ENCODE data around the gene IFNL1. TPM values are rescaled to one million over a fixed set of nuclear protein-coding genes. Genes with fewer than 3 reads are reported as not detected.

The IFNL1 gene
- polyA plus RNA-seq, 2 of the 4 experiments (the other 2 are of a cell fraction), result not detected

GRCh38 chr19:39321832-39322176 is 25.6 kb downstream of the IFNL1 start:
- TF ChIP-seq SMC3 (IDR thresholded peaks at IDR 0.05) (no peak), E2F6 (IDR thresholded peaks at IDR 0.05; ENCODE audit: borderline replicate concordance, low read depth) (no peak), EHMT2 (IDR thresholded peaks at IDR 0.05; ENCODE audit: low read depth) (no peak), HOXB13 (CRISPR knock-in tag; IDR thresholded peaks at IDR 0.05; ENCODE audit: low read depth) (no peak), NPAS2 (CRISPR knock-in tag; IDR thresholded peaks at IDR 0.05; ENCODE audit: borderline replicate concordance) (no peak), HEYL (CRISPR knock-in tag; IDR thresholded peaks at IDR 0.05) (no peak), CBX2 (IDR thresholded peaks at IDR 0.05; ENCODE audit: borderline replicate concordance, low read depth) (no peak), EP300 (IDR thresholded peaks at IDR 0.05) (no peak), MAX (IDR thresholded peaks at IDR 0.05) (no peak), CTCF (IDR thresholded peaks at IDR 0.05) (no peak), RARB (CRISPR knock-in tag; IDR thresholded peaks at IDR 0.05) (no peak)
- TF ChIP-seq, protein P1, sequence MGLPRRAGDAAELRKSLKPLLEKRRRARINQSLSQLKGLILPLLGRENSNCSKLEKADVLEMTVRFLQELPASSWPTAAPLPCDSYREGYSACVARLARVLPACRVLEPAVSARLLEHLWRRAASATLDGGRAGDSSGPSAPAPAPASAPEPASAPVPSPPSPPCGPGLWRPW (IDR thresholded peaks at IDR 0.05), result no peak
- TF ChIP-seq, protein P2, sequence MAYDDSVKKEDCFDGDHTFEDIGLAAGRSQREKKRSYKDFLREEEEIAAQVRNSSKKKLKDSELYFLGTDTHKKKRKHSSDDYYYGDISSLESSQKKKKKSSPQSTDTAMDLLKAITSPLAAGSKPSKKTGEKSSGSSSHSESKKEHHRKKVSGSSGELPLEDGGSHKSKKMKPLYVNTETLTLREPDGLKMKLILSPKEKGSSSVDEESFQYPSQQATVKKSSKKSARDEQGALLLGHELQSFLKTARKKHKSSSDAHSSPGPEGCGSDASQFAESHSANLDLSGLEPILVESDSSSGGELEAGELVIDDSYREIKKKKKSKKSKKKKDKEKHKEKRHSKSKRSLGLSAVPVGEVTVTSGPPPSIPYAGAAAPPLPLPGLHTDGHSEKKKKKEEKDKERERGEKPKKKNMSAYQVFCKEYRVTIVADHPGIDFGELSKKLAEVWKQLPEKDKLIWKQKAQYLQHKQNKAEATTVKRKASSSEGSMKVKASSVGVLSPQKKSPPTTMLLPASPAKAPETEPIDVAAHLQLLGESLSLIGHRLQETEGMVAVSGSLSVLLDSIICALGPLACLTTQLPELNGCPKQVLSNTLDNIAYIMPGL (CRISPR knock-in tag; IDR thresholded peaks at IDR 0.05; ENCODE audit: borderline replicate concordance), result no peak
- H3K4me3 ChIP-seq, result no peak overlapping the region
- FAIRE-seq (peak; percentile 13), ATAC-seq (no peak), DNase-seq (ENCODE audit: low read depth in 1 of 2, low spot score in 1 of 2) (no peak)
- H3K4me1 ChIP-seq, result peaks cover 8% of the 10 kb centered on the region
- H3K4me2 ChIP-seq, result no peak overlapping the region
- no peak overlapping the region for H3K27ac ChIP-seq
- CTCF ChIA-PET, result interaction anchor here (0.8 to 2.6 kb wide), 4 partner anchors 8 to 270 kb away, joined by 3 to 21 read pairs (median 14); no protein-coding TSS in a partner anchor
- POLR2A ChIA-PET, result interaction anchor here (0.7 kb wide), 1 partner anchor 70 kb away, joined by 3 read pairs; the partner anchor contains the start of gene MED29
- no peaks in the 10 kb centered on the region for H3K9me3 ChIP-seq

DNA sequence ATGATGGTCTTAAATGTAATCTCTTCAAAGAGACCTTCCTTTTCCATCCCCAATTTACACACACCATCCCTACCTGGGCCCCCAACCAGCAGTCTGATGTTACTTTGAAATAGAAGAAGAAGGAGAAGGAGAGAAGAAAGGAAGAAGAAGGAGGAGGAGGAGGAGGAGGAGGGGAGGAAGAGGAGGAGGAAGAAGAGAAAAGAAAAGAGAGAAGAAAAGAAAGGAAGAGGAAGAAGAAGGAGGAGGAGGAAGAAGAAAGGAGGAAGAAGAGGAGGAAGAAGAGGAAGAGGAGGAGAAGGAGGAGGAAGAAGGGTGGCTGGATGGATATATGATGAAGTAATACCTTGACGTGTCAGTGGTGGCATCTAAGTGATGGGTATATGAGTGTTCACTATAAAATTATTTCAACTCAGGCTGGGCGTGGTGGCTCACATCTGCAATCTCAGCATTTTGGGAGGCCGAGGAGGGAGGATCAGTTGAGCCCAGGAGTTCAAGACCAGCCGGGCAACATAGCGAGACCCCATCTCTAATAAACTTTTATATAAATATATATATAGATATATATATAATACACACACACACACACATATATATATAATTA is 28.1 kb downstream of the IFNL1 start:
- POLR2A ChIA-PET, result no interaction called here

DNA sequence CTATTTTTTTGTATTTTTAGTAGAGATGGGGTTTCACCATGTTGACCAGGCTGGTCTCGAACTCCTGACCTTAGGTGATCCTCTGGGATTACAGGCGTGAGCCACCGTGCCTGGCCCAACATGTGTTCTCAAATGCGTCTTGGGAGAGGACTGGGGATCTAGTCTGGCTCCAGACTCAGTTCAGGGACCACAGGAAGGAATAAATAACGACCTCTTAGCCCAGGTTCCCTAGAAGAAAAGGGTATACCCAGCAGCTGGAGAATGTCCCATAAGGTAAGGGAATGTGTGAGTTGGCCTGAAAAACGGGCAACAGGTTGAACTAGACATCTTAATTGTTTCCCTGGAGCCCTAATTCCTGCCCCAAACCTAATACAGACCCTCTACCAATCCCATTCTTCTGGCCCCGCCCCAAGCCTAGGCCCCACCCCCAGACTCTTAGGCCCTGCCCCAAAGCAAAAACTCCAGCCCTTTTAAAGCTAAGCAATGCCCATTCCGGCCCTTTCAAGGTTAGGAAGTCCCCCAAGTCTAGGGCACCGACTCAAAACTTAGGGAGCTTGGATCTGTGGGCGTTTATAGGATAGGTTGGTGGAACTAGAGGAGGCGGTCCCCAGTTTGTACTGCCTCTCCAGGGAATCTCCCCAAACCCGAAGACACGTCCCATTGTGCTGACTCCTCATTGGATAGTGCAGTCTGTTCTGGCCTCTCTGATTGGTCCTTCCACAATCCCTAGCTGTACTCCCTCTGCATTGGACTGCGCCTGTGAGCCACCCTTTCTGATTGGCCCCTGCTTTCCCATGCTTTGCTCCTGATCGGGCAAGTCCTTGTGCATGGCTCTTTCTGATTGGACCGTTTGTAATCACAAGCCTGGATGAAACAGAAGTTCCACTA is 29.8 kb downstream of the IFNL1 start:
- DNase-seq (ENCODE audit: low read depth in 1 of 2, low spot score in 1 of 2), result peak; percentile 85 to 87
- WGBS (ENCODE audit: missing lambda C conversion rate), result 64% methylated on average over 16 of the region's 16 CpGs
- CTCF ChIA-PET, result interaction anchor here (0.5 to 12.2 kb wide), 28 partner anchors 12 to 923 kb away, joined by 3 to 133 read pairs (median 10); partner anchors contain the start of genes FAM98C, FBXO17, GMFG and NCCRP1
- peak; percentile 49 for FAIRE-seq
- Histone ChIP-seq H3K4me1 (peaks cover 4% of the 10 kb centered on the region; the same call in 1 of the 3 replicates), H3K9me3 (no peaks in the 10 kb centered on the region), H3K4me3 (no peak overlapping the region), H3K4me2 (no peak overlapping the region), H3K27ac (no peak overlapping the region)
- POLR2A ChIA-PET, result no interaction called here
- TF ChIP-seq PBX3 (IDR thresholded peaks at IDR 0.05) (no peak), HDAC2 (IDR thresholded peaks at IDR 0.05) (no peak), RARB (CRISPR knock-in tag; IDR thresholded peaks at IDR 0.05) (no peak), ZC3H11A (IDR thresholded peaks at IDR 0.05) (no peak), RNF2 (IDR thresholded peaks at IDR 0.05; ENCODE audit: borderline replicate concordance, low read depth) (no peak), POLR2AphosphoS2 (conservative IDR thresholded peaks at IDR 0.05; ENCODE audit: low read length) (no peak), CHD4 (IDR thresholded peaks at IDR 0.05; ENCODE audit: borderline replicate concordance) (no peak)
- TF ChIP-seq, protein P3, sequence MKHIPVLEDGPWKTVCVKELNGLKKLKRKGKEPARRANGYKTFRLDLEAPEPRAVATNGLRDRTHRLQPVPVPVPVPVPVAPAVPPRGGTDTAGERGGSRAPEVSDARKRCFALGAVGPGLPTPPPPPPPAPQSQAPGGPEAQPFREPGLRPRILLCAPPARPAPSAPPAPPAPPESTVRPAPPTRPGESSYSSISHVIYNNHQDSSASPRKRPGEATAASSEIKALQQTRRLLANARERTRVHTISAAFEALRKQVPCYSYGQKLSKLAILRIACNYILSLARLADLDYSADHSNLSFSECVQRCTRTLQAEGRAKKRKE (CRISPR knock-in tag; IDR thresholded peaks at IDR 0.05; ENCODE audit: low read depth), result no peak
- ATAC-seq, result peak; percentile 47 to 77

More for the DNA sequence above, 28.1 kb downstream of the IFNL1 start:
- DNase-seq (ENCODE audit: low read depth in 1 of 2, low spot score in 1 of 2) (no peak), ATAC-seq (no peak), FAIRE-seq (no peak)
- peak; percentile 76 for TF ChIP-seq MAFK (IDR thresholded peaks at IDR 0.05; ENCODE audit: partially characterized antibody)
- TF ChIP-seq TFCP2L1 (CRISPR knock-in tag; IDR thresholded peaks at IDR 0.05), result no peak
- Histone ChIP-seq H3K27ac (no peak overlapping the region), H3K4me2 (no peak overlapping the region), H3K4me1 (peaks cover 11% of the 10 kb centered on the region), H3K9me3 (no peaks in the 10 kb centered on the region), H3K4me3 (no peak overlapping the region)
- CTCF ChIA-PET, result interaction anchor here (1.0 to 6.5 kb wide), 7 partner anchors 10 to 846 kb away, joined by 3 to 86 read pairs (median 11); partner anchors contain the start of gene SAMD4B
- 47% methylated on average over 5 of the region's 5 CpGs for WGBS (ENCODE audit: missing lambda C conversion rate)
